ENCODE measurements around the gene TOMM40.
"Not testable (repeated sequence)": the region's sequence is repeated elsewhere in the genome, so short reads cannot be mapped to it uniquely, and the experiment has no call there.

The TOMM40 gene

DNA sequence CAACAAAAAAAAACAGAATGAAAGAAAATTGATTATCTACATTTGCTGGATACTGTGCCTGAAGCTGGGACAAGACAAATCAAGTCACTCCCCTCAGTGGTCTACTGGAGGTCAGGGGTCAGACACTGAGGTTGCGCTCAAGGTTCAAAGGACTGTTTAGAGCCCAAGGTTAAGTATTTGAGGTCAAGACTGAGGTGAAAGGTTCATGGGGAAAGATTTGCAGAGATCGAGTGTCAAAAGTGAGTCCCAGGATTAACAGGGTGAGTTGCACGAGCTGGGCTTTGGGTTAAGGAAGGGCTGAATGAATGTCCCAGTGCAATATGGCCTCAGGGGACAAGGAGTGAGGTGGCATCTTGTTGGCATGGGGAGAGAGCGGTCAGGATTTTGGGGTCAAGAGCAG lies 3.4 kb upstream of the TOMM40 start:
- Histone ChIP-seq H3K27ac (ENCODE audit: low read depth, low read length) (no peak overlapping the region), H2AFZ (ENCODE audit: low read length, unreplicated experiment) (no peak overlapping the region), H3K36me3 (ENCODE audit: insufficient read depth, low read length) (no peaks in the 10 kb centered on the region), H3K27me3 (ENCODE audit: insufficient read depth, low read length) (no peaks in the 10 kb centered on the region), H3K4me1 (ENCODE audit: control insufficient read depth, insufficient read depth, low read length, unreplicated experiment) (peaks cover 5% of the 10 kb centered on the region), H3K79me2 (ENCODE audit: control insufficient read depth, insufficient read depth, low read length, unreplicated experiment) (peaks cover 16% of the 10 kb centered on the region), H3K4me3 (ENCODE audit: low read depth, low read length) (no peak overlapping the region)

DNA sequence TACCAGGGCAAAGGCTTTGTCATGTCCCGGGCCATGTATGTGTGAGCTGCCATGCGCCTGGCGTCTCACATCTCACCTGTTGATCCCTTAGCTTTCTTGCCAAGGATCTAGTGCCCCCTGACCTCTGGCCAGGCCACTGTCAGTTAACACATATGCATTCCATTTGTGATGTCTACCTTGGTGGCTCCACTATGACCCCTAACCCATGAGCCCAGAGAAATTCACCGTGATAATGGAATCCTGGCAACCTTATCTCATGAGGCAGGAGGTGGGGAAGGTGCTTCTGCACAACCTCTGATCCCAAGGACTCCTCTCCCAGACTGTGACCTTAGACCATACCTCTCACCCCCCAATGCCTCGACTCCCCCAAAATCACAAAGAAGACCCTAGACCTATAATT lies 2.7 kb upstream of the TOMM40 start:
- not testable (repeated sequence) for H3K27me3 ChIP-seq (ENCODE audit: insufficient read depth, low read length); H3K4me3 ChIP-seq (ENCODE audit: low read depth, low read length); H2AFZ ChIP-seq (ENCODE audit: low read length, unreplicated experiment); H3K36me3 ChIP-seq (ENCODE audit: insufficient read depth, low read length); H3K27ac ChIP-seq (ENCODE audit: low read depth, low read length); H3K4me1 ChIP-seq (ENCODE audit: control insufficient read depth, insufficient read depth, low read length, unreplicated experiment)
- H3K79me2 ChIP-seq (ENCODE audit: control insufficient read depth, insufficient read depth, low read length, unreplicated experiment): peaks cover 23% of the 10 kb centered on the region

DNA sequence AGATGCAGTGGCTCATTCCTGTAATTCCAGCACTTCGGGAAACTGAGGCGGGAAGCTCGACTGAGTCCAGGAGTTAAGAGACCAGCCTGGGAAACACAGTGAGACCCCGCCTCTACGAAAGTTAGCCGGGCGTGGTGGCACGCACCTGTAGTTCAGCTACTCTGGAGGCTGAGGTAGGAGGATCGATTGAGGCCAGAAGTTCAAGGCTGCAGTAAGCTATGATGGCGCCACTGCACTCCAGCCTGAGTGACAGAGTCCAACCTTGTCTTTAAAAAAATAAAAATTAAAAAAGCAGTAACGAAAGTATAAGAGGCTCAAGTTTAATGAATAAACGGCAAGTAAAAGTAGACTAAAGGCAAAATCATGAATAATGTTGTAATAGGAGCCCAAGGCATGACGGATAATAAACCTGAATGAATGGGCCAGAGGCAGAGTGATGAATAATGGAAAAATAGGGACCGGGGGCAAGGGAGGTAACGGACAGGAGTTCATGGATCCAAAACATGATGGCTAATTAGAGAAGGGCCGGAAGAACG lies 1.2 kb upstream of the TOMM40 start:
- Histone ChIP-seq H3K27ac (ENCODE audit: low read depth, low read length) (peak overlapping the region; percentile 88), H3K36me3 (ENCODE audit: insufficient read depth, low read length) (0 out of 2 replicates have a peak, but pooled peaks cover under 1% of the 10 kb centered on the region), H3K27me3 (ENCODE audit: insufficient read depth, low read length) (no peaks in the 10 kb centered on the region), H2AFZ (ENCODE audit: low read length, unreplicated experiment) (peak overlapping the region; percentile 68), H3K4me1 (ENCODE audit: control insufficient read depth, insufficient read depth, low read length, unreplicated experiment) (peaks cover 6% of the 10 kb centered on the region), H3K79me2 (ENCODE audit: control insufficient read depth, insufficient read depth, low read length, unreplicated experiment) (peaks cover 24% of the 10 kb centered on the region), H3K4me3 (ENCODE audit: low read depth, low read length) (peak overlapping the region; percentile 69)

DNA sequence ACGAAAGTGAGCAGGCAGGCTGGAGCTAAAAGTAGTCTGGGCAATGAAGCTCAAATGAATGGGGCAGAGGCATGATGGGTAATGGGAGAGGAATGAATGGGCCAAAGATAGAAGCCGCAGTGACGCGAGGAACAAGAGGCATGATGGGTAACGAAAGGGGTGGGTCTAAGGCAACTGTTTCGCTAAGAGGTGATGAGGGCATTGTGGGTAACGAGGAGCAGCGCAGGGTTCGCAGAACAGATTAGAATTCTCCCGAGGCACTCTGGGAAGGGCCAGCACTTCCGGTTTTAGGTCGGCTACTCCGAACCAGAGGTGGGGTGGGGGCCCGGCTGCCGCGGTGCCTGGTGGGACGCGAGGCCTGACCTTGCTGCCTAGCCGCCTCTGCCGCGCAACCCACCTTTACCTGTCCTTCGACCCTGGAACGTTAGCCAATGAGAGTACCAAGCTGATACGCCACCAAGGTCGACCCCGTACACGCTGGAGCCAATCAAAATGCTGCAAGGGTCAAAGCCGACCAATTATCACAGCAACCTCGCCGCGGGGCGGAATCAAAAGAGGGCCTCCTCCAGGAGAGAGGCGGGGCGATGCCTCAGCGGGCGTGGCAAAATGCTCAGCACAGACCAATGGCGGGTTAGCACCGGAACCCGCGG lies 563 bp upstream of the TOMM40 start:
- Histone ChIP-seq H3K27ac (ENCODE audit: low read depth, low read length) (peak overlapping the region; percentile 88), H3K4me3 (ENCODE audit: low read depth, low read length) (peak overlapping the region; percentile 69), H2AFZ (ENCODE audit: low read length, unreplicated experiment) (peak overlapping the region; percentile 68), H3K27me3 (ENCODE audit: insufficient read depth, low read length) (no peaks in the 10 kb centered on the region), H3K36me3 (ENCODE audit: insufficient read depth, low read length) (0 out of 2 replicates have a peak, but pooled peaks cover 3% of the 10 kb centered on the region), H3K4me1 (ENCODE audit: control insufficient read depth, insufficient read depth, low read length, unreplicated experiment) (peaks cover 6% of the 10 kb centered on the region), H3K79me2 (ENCODE audit: control insufficient read depth, insufficient read depth, low read length, unreplicated experiment) (peaks cover 24% of the 10 kb centered on the region)

DNA sequence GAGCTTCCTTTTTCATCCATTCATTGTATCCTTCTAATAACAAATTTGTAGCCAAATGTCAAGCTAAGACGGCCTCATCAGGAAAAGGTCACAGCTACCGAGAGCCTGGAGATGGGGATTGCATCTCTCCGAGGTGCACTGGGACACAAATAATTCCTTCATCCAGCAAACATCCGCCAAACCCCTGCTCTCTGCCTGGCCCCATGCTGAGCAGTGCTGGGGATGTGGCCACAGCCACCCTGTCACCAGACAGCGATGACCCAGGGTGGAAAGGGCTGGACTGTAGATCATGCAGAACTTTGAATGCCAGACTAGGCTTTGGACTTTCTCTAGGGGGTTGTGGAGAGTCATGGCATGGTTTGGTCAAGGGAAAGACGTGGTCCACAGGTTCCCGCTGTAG lies 1.9 kb downstream of the TOMM40 start:
- Histone ChIP-seq H3K4me3 (ENCODE audit: low read depth, low read length) (peak overlapping the region; percentile 91), H2AFZ (ENCODE audit: low read length, unreplicated experiment) (no peak overlapping the region), H3K27me3 (ENCODE audit: insufficient read depth, low read length) (no peaks in the 10 kb centered on the region), H3K36me3 (ENCODE audit: insufficient read depth, low read length) (0 out of 2 replicates have a peak, but pooled peaks cover 3% of the 10 kb centered on the region), H3K79me2 (ENCODE audit: control insufficient read depth, insufficient read depth, low read length, unreplicated experiment) (peaks cover 27% of the 10 kb centered on the region), H3K27ac (ENCODE audit: low read depth, low read length) (no peak overlapping the region), H3K4me1 (ENCODE audit: control insufficient read depth, insufficient read depth, low read length, unreplicated experiment) (peaks cover 6% of the 10 kb centered on the region)

DNA sequence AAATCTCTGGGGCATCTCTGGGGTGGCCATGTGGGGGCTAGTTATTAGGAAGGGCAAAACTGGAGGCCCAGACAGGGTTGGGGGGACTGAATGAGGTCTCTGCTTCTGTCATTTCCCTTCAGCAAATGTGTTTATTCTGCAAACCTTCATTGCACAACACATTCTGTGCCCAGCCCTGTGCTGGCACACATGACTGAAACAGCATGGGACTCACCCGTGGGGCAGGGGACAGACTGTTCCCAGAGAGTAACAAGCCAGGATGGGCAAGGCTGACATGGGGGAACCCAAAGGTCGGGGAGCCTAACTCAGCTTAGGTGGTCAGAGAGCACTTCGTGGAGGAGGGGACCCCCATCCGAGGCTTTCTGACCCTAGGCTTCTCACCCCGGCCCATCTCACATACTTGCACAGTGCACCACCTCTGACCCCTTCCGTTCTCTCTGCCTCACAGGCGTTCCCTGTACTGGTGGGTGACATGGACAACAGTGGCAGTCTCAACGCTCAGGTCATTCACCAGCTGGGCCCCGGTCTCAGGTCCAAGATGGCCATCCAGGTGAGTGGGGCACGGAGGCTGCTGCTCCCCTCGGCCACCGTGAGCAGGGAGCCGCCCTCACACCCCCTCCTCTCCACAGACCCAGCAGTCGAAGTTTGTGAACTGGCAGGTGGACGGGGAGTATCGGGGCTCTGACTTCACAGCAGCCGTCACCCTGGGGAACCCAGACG lies 2.4 kb downstream of the TOMM40 start:
- Histone ChIP-seq H3K4me1 (ENCODE audit: control insufficient read depth, insufficient read depth, low read length, unreplicated experiment) (peaks cover 6% of the 10 kb centered on the region), H3K79me2 (ENCODE audit: control insufficient read depth, insufficient read depth, low read length, unreplicated experiment) (peaks cover 27% of the 10 kb centered on the region), H3K27me3 (ENCODE audit: insufficient read depth, low read length) (no peaks in the 10 kb centered on the region), H3K27ac (ENCODE audit: low read depth, low read length) (no peak overlapping the region), H3K36me3 (ENCODE audit: insufficient read depth, low read length) (0 out of 2 replicates have a peak, but pooled peaks cover 3% of the 10 kb centered on the region), H3K4me3 (ENCODE audit: low read depth, low read length) (no peak overlapping the region), H2AFZ (ENCODE audit: low read length, unreplicated experiment) (no peak overlapping the region)

DNA sequence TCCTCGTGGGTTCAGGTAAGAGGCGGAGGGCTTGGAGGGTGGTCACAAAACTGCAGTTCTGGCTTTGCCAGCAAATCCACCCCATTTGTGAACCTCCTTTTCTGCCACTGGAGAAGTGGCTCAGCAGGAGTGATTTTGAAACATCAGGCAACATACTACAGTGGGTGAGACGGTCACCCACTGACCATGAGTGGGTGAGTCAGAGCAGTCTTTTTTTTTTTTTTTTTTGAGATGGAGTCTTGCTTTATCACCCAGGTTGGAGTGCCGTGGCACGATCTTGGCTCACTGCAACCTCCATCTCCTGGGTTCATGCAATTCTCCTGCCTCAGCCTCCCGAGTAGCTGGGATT lies 3.0 kb downstream of the TOMM40 start:
- no peak overlapping the region for H2AFZ ChIP-seq (ENCODE audit: low read length, unreplicated experiment)
- no peak overlapping the region for H3K4me3 ChIP-seq (ENCODE audit: low read depth, low read length)
- H3K27me3 ChIP-seq (ENCODE audit: insufficient read depth, low read length): no peaks in the 10 kb centered on the region
- peaks cover 6% of the 10 kb centered on the region for H3K4me1 ChIP-seq (ENCODE audit: control insufficient read depth, insufficient read depth, low read length, unreplicated experiment)
- peaks cover 27% of the 10 kb centered on the region for H3K79me2 ChIP-seq (ENCODE audit: control insufficient read depth, insufficient read depth, low read length, unreplicated experiment)
- 0 out of 2 replicates have a peak, but pooled peaks cover 3% of the 10 kb centered on the region for H3K36me3 ChIP-seq (ENCODE audit: insufficient read depth, low read length)
- no peak overlapping the region for H3K27ac ChIP-seq (ENCODE audit: low read depth, low read length)

DNA sequence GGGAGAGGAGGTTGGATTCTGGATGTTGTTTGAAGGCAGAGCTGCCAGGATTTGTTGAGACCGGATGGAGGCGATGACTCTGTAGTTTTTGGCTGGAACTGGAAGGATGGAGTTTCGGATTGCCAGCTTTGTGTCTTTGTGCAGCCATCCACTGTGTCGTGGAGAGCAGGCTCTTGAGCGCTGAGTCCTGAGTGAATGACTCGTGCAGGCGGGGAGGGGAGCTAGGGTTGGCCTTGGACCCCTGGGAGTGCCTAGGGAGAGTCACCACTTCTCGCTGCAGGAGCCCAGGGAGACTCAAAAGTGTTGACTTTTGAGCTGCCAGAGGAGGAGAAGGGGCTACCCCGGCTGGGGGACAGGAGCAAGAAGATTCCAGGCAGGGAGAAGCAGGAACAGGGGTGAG lies 3.9 kb downstream of the TOMM40 start:
- no peaks in the 10 kb centered on the region for H3K27me3 ChIP-seq (ENCODE audit: insufficient read depth, low read length)
- peaks cover 27% of the 10 kb centered on the region for H3K79me2 ChIP-seq (ENCODE audit: control insufficient read depth, insufficient read depth, low read length, unreplicated experiment)
- peaks cover 6% of the 10 kb centered on the region for H3K4me1 ChIP-seq (ENCODE audit: control insufficient read depth, insufficient read depth, low read length, unreplicated experiment)
- H3K4me3 ChIP-seq (ENCODE audit: low read depth, low read length): no peak overlapping the region
- no peak overlapping the region for H2AFZ ChIP-seq (ENCODE audit: low read length, unreplicated experiment)
- 0 out of 2 replicates have a peak, but pooled peaks cover 3% of the 10 kb centered on the region for H3K36me3 ChIP-seq (ENCODE audit: insufficient read depth, low read length)
- H3K27ac ChIP-seq (ENCODE audit: low read depth, low read length): no peak overlapping the region

DNA sequence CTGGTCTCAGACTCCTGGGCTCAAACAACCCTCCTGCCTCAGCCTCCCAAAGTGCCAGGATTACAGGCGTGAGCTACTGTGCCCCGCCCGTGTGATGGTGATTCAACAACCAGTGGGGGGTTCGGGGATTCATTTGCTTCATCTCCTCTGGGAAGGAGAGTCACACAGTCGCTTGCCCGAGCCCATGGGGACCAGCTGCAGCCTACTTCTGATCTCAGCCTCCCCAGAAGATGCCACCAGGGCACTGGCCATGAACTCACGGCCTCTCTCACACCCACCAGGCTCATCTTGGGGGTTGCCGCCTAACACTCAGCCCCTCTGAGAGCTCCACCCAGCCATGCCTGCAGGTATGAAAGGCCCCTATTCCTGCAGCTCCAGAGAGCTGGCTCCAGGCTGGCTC lies 6.8 kb downstream of the TOMM40 start:
- H3K4me1 ChIP-seq (ENCODE audit: control insufficient read depth, insufficient read depth, low read length, unreplicated experiment): no peaks in the 10 kb centered on the region
- H3K27me3 ChIP-seq (ENCODE audit: insufficient read depth, low read length): no peaks in the 10 kb centered on the region
- no peak overlapping the region for H3K27ac ChIP-seq (ENCODE audit: low read depth, low read length)
- H3K4me3 ChIP-seq (ENCODE audit: low read depth, low read length): no peak overlapping the region
- 0 out of 2 replicates have a peak, but pooled peaks cover 3% of the 10 kb centered on the region for H3K36me3 ChIP-seq (ENCODE audit: insufficient read depth, low read length)
- H2AFZ ChIP-seq (ENCODE audit: low read length, unreplicated experiment): no peak overlapping the region
- peaks cover 10% of the 10 kb centered on the region for H3K79me2 ChIP-seq (ENCODE audit: control insufficient read depth, insufficient read depth, low read length, unreplicated experiment)

DNA sequence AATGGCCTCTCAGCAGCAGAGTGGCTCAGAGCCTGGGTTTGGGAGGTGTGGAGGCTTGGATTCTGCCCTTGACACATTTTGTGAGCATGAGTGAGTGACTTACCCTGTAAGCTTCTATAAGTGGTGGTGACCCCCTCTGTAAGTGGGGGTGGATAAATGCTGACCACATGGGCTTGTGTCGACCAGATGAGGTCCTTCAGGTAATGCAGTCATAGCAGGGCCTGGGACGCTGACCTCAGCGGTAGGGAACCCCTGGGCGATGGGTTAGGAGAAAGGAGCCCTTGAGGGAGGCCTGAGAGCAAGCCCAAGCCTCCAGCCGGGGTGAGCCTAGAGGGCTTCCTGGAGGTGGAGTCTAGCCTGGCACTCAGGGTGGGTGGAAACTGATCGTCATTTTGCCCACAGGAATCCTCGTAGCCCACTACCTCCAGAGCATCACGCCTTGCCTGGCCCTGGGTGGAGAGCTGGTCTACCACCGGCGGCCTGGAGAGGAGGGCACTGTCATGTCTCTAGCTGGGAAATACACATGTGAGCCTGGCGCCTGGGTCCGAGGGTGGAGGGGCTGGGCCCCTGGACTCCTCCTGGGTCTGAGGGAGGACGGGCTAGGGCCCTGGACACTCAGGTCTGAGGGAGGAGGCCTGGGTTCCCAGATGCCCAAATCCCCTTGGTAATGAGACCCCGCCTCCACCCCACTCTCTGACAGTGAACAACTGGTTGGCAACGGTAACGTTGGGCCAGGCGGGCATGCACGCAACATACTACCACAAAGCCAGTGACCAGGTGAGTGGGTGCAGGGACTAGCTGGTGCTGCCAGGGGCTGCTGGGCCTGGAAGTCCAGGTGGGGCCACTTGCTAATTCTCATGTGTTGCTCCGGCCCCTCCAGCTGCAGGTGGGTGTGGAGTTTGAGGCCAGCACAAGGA lies 9.5 kb downstream of the TOMM40 start:
- Histone ChIP-seq H3K4me3 (ENCODE audit: low read depth, low read length) (no peak overlapping the region), H2AFZ (ENCODE audit: low read length, unreplicated experiment) (no peak overlapping the region), H3K79me2 (ENCODE audit: control insufficient read depth, insufficient read depth, low read length, unreplicated experiment) (peaks cover 3% of the 10 kb centered on the region), H3K27me3 (ENCODE audit: insufficient read depth, low read length) (no peaks in the 10 kb centered on the region), H3K36me3 (ENCODE audit: insufficient read depth, low read length) (no peaks in the 10 kb centered on the region), H3K27ac (ENCODE audit: low read depth, low read length) (no peak overlapping the region), H3K4me1 (ENCODE audit: control insufficient read depth, insufficient read depth, low read length, unreplicated experiment) (no peaks in the 10 kb centered on the region)

All from ACC112 (cell line).